IPS-11a (cell line): ENCODE measurements around the gene ZFHX3.
"Not testable (repeated sequence)": the region's sequence is repeated elsewhere in the genome, so short reads cannot be mapped to it uniquely, and the experiment has no call there.

Experiments used
- H3K4me3 ChIP-seq: one replicate; pipeline ENCODE4 v1.5.1; 2013; ENCODE audit warnings: low read depth, low read length, control low read depth

Gene ZFHX3

GRCh38 chr16:73023752-73024570 is 24.0 kb downstream of the ZFHX3 start:
- H3K4me3 ChIP-seq, result no peak overlapping the region

GRCh38 chr16:73023320-73023719 is 24.6 kb downstream of the ZFHX3 start:
- no peak overlapping the region for H3K4me3 ChIP-seq

- H3K4me3 ChIP-seq, result no peak overlapping the region
Measured at GRCh38 chr16:73022534-73022933, 25.4 kb downstream of the ZFHX3 start.

GRCh38 chr16:73021866-73022495 is 25.9 kb downstream of the ZFHX3 start:
- no peak overlapping the region for H3K4me3 ChIP-seq

GRCh38 chr16:73020409-73020884 is 27.5 kb downstream of the ZFHX3 start:
- no peak overlapping the region for H3K4me3 ChIP-seq

GRCh38 chr16:73019457-73020362 is 28.2 kb downstream of the ZFHX3 start:
- H3K4me3 ChIP-seq, result no peak overlapping the region

GRCh38 chr16:73018821-73019456 is 29.0 kb downstream of the ZFHX3 start:
- no peak overlapping the region for H3K4me3 ChIP-seq

- H3K4me3 ChIP-seq, result no peak overlapping the region
Measured at GRCh38 chr16:73017321-73017720, 30.6 kb downstream of the ZFHX3 start.

- H3K4me3 ChIP-seq, result no peak overlapping the region
Measured at GRCh38 chr16:73016488-73016830, 31.5 kb downstream of the ZFHX3 start.

- no peak overlapping the region for H3K4me3 ChIP-seq
Measured at GRCh38 chr16:73015612-73016487, 32.1 kb downstream of the ZFHX3 start.

- H3K4me3 ChIP-seq, result no peak overlapping the region
Measured at GRCh38 chr16:73014768-73015167, 33.2 kb downstream of the ZFHX3 start.

GRCh38 chr16:73013974-73014373 is 34.0 kb downstream of the ZFHX3 start:
- no peak overlapping the region for H3K4me3 ChIP-seq

GRCh38 chr16:73012341-73012740 is 35.6 kb downstream of the ZFHX3 start:
- no peak overlapping the region for H3K4me3 ChIP-seq

GRCh38 chr16:73011926-73012325 is 36.0 kb downstream of the ZFHX3 start:
- H3K4me3 ChIP-seq, result no peak overlapping the region

- H3K4me3 ChIP-seq, result no peak overlapping the region
Measured at GRCh38 chr16:73010150-73010676, 37.7 kb downstream of the ZFHX3 start.

GRCh38 chr16:73009710-73010109 is 38.2 kb downstream of the ZFHX3 start:
- not testable (repeated sequence) for H3K4me3 ChIP-seq

GRCh38 chr16:73006026-73006425 is 41.9 kb downstream of the ZFHX3 start:
- no peak overlapping the region for H3K4me3 ChIP-seq

- no peak overlapping the region for H3K4me3 ChIP-seq
Measured at GRCh38 chr16:73002866-73003265, 45.1 kb downstream of the ZFHX3 start.

GRCh38 chr16:73000907-73001521 is 46.9 kb downstream of the ZFHX3 start:
- H3K4me3 ChIP-seq, result no peak overlapping the region
